GM12874 (cell line): ENCODE results near the gene RPE65.

ENCODE experiments used
- TF ChIP-seq, protein P1 (sequence below): IDR thresholded peaks from 2 replicates; pipeline ENCODE4 v1.5.1; 2011; ENCODE audit warnings: low read depth, mild to moderate bottlenecking, control low read depth, low read length, moderate library complexity; ENCODE audit not compliant: insufficient read depth

The RPE65 gene

GRCh38 chr1:68485431-68486022, 35.8 kb upstream of the RPE65 start:
- TF ChIP-seq, protein P1, sequence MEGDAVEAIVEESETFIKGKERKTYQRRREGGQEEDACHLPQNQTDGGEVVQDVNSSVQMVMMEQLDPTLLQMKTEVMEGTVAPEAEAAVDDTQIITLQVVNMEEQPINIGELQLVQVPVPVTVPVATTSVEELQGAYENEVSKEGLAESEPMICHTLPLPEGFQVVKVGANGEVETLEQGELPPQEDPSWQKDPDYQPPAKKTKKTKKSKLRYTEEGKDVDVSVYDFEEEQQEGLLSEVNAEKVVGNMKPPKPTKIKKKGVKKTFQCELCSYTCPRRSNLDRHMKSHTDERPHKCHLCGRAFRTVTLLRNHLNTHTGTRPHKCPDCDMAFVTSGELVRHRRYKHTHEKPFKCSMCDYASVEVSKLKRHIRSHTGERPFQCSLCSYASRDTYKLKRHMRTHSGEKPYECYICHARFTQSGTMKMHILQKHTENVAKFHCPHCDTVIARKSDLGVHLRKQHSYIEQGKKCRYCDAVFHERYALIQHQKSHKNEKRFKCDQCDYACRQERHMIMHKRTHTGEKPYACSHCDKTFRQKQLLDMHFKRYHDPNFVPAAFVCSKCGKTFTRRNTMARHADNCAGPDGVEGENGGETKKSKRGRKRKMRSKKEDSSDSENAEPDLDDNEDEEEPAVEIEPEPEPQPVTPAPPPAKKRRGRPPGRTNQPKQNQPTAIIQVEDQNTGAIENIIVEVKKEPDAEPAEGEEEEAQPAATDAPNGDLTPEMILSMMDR = no peak

DNA sequence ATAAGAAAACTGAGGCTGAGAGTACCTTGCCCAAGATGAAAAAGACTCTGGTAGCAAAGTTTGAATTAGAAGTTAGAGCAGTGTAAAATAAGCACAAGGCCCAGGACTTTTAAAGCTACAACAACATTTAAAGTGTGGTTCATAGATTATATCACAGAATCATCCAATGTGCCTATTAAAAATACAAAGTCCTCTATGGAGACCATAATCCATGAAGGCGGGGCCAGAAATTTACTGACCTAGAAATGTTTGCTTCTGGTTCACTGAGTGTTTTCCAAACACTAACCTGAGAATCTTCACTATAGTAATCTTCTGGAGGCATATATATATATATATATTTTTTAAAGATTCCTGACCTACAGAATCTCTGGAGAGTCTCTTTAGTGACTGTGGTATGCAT, 34.9 kb upstream of the RPE65 start:
- TF ChIP-seq, protein P1 = no peak

DNA sequence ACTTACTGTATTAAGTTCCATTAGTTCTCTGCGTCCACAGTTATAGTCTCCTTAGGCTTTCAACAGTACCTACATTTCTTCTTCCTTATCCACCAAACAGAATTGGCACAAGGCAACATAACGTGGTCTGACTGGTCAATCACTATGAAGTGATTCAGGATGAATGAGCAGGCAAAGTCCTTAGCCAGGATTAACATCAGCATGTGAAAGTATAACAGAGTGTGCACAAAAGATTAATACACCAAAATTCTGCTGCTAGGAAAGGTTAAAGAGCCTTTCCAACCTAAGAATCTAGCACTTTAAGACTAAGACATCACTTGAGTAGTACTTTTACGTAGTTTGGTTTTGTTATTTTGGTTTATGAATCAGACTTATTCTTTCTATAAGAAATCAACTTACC, 31.3 kb upstream of the RPE65 start:
- TF ChIP-seq, protein P1 = no peak

DNA sequence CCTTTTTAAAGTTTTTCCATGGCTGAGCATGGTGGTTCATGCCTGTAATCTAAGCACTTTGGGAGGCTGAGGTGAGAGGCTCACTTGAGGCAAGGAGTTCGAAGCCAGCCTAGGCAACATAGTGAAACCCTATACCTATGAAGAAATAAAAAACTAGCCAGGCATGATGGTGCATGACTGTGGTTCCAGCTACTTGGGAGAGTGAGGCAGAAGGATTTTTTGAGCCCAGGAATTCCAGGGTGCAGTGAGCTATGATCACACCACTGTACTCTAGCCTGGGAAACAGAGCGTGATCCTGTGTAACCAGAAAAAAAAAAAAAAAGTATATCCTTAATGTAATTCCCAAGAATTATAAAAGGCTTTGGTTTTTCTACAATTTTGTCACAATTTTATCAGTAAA, 29.7 kb upstream of the RPE65 start:
- TF ChIP-seq, protein P1 = no peak

DNA sequence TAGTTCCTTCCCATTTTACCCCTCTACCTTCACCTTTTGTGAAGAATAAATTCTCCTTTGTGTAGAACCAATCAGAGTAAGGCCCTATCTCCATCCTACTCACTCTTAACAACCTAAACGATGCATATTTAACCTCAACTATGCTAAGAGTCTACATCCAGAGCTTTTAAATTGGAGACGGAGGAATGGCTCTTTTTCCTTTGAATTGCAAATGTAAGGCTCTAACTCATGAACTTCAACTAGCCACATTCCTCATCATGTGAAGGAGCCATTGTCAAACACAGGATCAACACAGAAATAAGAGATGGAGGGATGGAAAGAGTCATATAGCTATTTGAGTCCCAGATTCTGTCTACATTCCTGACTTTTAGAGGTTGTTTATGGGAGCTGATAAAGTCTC, 28.9 kb upstream of the RPE65 start:
- TF ChIP-seq, protein P1 = no peak

GRCh38 chr1:68473060-68473459, 23.3 kb upstream of the RPE65 start:
- TF ChIP-seq, protein P1 = no peak

GRCh38 chr1:68470388-68470970, 20.7 kb upstream of the RPE65 start:
- TF ChIP-seq, protein P1 = no peak
